Measurements from ENCODE around the gene GORASP1.

DNA sequence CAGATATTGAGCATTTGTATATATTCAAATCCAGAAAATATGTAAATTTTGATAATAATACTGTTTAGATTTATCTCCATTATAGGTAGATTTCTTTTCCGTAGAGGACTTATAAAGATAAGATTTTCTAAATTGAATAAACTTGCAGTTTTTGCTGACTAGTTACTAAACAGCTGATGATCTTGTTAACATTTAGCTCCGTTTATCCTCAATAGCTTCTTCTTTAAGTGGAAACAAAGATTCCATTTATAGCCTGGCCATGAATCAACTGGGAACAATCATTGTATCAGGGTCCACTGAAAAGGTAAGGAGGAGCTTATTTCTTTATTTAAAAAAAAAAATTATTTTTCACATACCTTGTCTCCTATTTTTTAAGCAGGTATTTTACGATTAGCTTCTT is 38.9 kb downstream of the GORASP1 start:
- TF ChIP-seq, protein P1, sequence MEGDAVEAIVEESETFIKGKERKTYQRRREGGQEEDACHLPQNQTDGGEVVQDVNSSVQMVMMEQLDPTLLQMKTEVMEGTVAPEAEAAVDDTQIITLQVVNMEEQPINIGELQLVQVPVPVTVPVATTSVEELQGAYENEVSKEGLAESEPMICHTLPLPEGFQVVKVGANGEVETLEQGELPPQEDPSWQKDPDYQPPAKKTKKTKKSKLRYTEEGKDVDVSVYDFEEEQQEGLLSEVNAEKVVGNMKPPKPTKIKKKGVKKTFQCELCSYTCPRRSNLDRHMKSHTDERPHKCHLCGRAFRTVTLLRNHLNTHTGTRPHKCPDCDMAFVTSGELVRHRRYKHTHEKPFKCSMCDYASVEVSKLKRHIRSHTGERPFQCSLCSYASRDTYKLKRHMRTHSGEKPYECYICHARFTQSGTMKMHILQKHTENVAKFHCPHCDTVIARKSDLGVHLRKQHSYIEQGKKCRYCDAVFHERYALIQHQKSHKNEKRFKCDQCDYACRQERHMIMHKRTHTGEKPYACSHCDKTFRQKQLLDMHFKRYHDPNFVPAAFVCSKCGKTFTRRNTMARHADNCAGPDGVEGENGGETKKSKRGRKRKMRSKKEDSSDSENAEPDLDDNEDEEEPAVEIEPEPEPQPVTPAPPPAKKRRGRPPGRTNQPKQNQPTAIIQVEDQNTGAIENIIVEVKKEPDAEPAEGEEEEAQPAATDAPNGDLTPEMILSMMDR (IDR thresholded peaks at IDR 0.05), result no peak
- no peak for TF ChIP-seq TCF7L2 (IDR thresholded peaks at IDR 0.05; ENCODE audit: low read depth, low read length)
- TF ChIP-seq POLR2AphosphoS5 (IDR thresholded peaks at IDR 0.05; ENCODE audit: low read depth, low read length), result no peak
